KOPT-K1 (cell line): Measurements from ENCODE around the gene PNPLA3.

ENCODE experiments used
- H3K27ac ChIP-seq: fragments of 200-600 bp; sonication (generic); 2 replicates; pipeline ENCODE4 v1.5.1; 2016; ENCODE audit warnings: antibody characterized with exemption, mild to moderate bottlenecking, low read depth, low read length; ENCODE audit not compliant: poor library complexity, severe bottlenecking
- H3K36me3 ChIP-seq: fragments of 200-600 bp; sonication (generic); 2 replicates; pipeline ENCODE4 v1.5.1; 2017; ENCODE audit warnings: antibody characterized with exemption, mild to moderate bottlenecking, low read length, moderate library complexity; ENCODE audit not compliant: insufficient read depth
- H3K9me3 ChIP-seq: fragments of 200-600 bp; sonication (generic); 2 replicates; pipeline ENCODE4 v1.5.1; 2017; ENCODE audit warnings: antibody characterized with exemption, low read length, mild to moderate bottlenecking; ENCODE audit not compliant: insufficient read depth, poor library complexity, severe bottlenecking

Gene PNPLA3

DNA sequence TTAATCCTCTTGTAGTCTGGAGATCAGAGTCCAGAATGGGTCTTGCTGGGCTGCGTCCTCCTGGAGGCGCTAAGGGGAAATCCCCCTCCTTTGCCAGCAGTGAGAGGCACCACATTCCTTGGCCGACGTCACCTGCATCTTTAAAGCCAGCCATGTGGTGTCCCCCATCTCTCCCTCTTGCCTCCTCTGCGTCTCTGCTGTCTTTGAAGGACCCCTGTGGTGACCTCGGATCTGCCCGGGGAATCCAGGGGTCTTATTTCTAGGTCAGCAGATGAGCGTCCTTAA lies 73.3 kb downstream of the PNPLA3 start:
- H3K9me3 ChIP-seq = no peaks in the 10 kb centered on the region
- H3K36me3 ChIP-seq = peaks cover 83% of the 10 kb centered on the region
- no peak overlapping the region for H3K27ac ChIP-seq
